HepG2 (cell line): ENCODE data around the gene IFIT1B. TPM values are rescaled to one million over a fixed set of nuclear protein-coding genes. Genes with fewer than 3 reads are reported as not detected.

Experiments
- ATAD3A ChIP-seq: sonication (generic); formaldehyde crosslinking; IDR thresholded peaks from 2 replicates; pipeline ENCODE4 v1.4.0; 2020; ENCODE audit warnings: missing genetic modification reagents
- ERF ChIP-seq: IDR thresholded peaks from 2 replicates; pipeline ENCODE4 v1.6.1; 2018; ENCODE audit warnings: missing biosample characterization, missing genetic modification reagents
- ETV5 ChIP-seq: IDR thresholded peaks from 2 replicates; pipeline ENCODE4 v1.6.1; 2018; ENCODE audit warnings: missing biosample characterization, missing genetic modification reagents, inconsistent platforms, borderline replicate concordance
- HMGXB4 ChIP-seq, 2 experiments: sonication (generic) in 1 of 2; formaldehyde crosslinking in 1 of 2; IDR thresholded peaks; 2 replicates each; pipeline versions ENCODE4 v1.4.0 to v1.6.1; 2018 to 2020; ENCODE audit warnings: missing genetic modification reagents in 2 of 2, borderline replicate concordance in 1 of 2, low read depth in 1 of 2, mild to moderate bottlenecking in 1 of 2, missing biosample characterization in 1 of 2
- LRRFIP1 ChIP-seq: sonication (generic); formaldehyde crosslinking; conservative IDR thresholded peaks from 2 replicates; pipeline ENCODE4 v1.4.0; 2020; ENCODE audit warnings: missing genetic modification reagents
- MIXL1 ChIP-seq: IDR thresholded peaks from 2 replicates; pipeline ENCODE4 v1.6.1; 2016
- MLLT10 ChIP-seq: sonication (generic); formaldehyde crosslinking; IDR thresholded peaks from 2 replicates; pipeline ENCODE4 v1.4.0; 2020; ENCODE audit warnings: missing genetic modification reagents
- MTA1 ChIP-seq: sonication (generic); formaldehyde crosslinking; IDR thresholded peaks from 2 replicates; pipeline ENCODE4 v1.4.0; 2020; ENCODE audit warnings: missing genetic modification reagents, mild to moderate bottlenecking, borderline replicate concordance
- RBFOX2 ChIP-seq: fragments of 200-400 bp; formaldehyde crosslinking; IDR thresholded peaks from 2 replicates; pipeline ENCODE4 v1.6.1; 2017; ENCODE audit warnings: low read depth, mild to moderate bottlenecking, low read length
- ZBTB7A ChIP-seq: sonication (generic); formaldehyde crosslinking; IDR thresholded peaks from 2 replicates; pipeline ENCODE4 v1.8.0; 2022; ENCODE audit warnings: mild to moderate bottlenecking, missing genetic modification reagents
- ZFP82 ChIP-seq: sonication (generic); formaldehyde crosslinking; IDR thresholded peaks from 2 replicates; pipeline ENCODE4 v1.5.1; 2020; ENCODE audit warnings: mild to moderate bottlenecking, missing genetic modification reagents, borderline replicate concordance
- ZNF138 ChIP-seq: sonication (generic); formaldehyde crosslinking; IDR thresholded peaks from 2 replicates; pipeline ENCODE4 v1.5.0; 2020; ENCODE audit warnings: mild to moderate bottlenecking, low read depth, missing genetic modification reagents
- ZNF607 ChIP-seq: sonication (generic); formaldehyde crosslinking; IDR thresholded peaks from 2 replicates; pipeline ENCODE4 v1.5.1; 2020; ENCODE audit warnings: missing genetic modification reagents, mild to moderate bottlenecking, borderline replicate concordance
- ZNF710 ChIP-seq: sonication (generic); formaldehyde crosslinking; IDR thresholded peaks from 2 replicates; pipeline ENCODE4 v1.5.0; 2020; ENCODE audit warnings: mild to moderate bottlenecking, missing genetic modification reagents, borderline replicate concordance
- ZNF720 ChIP-seq: sonication (generic); formaldehyde crosslinking; IDR thresholded peaks from 2 replicates; pipeline ENCODE4 v1.4.0; 2020; ENCODE audit warnings: missing genetic modification reagents
- ZSCAN20 ChIP-seq: sonication (generic); formaldehyde crosslinking; IDR thresholded peaks from 2 replicates; pipeline ENCODE4 v1.4.0; 2020; ENCODE audit warnings: missing genetic modification reagents, mild to moderate bottlenecking, borderline replicate concordance
- polyA plus RNA-seq, 8 experiments: library from polyadenylated mRNA; depleted of rRNA in 3 of 8; stranded (reverse) in 7 of 8; unstranded in 1 of 8; fragments of >200 nt; fragmentation: Illumina TruSeq in 4 of 8; extraction: Trizol in 4 of 8; gene quantifications; 2 replicates each; pipeline versions ENCODE4 v1.2.1 to v1.2.3, GENCODE V29; 2011 to 2016; ENCODE audit warnings: low read depth in 4 of 8, missing spikeins in 1 of 8, mixed read lengths in 1 of 8; ENCODE audit not compliant: insufficient read depth in 1 of 8
- total RNA-seq, 5 experiments: library from RNA; depleted of rRNA; stranded (reverse); fragments of >200 nt; fragmentation: Illumina TruSeq; extraction: Trizol; gene quantifications; 2 replicates each; pipeline ENCODE4 v1.2.3, GENCODE V29; 2016; ENCODE audit warnings: low read depth in 1 of 5
- TF ChIP-seq, protein P1 (sequence below): sonication (generic); formaldehyde crosslinking; IDR thresholded peaks from 2 replicates; pipeline ENCODE4 v1.4.0; 2020; ENCODE audit warnings: missing genetic modification reagents, borderline replicate concordance
- TF ChIP-seq, protein P2 (sequence below): IDR thresholded peaks from 2 replicates; pipeline ENCODE4 v1.6.1; 2018; ENCODE audit warnings: missing genetic modification reagents, mild to moderate bottlenecking, missing compliant biosample characterization

IFIT1B gene
- total and polyA plus RNA-seq, 2 of the 13 experiments (the other 11 are each of a cell fraction or from before 2014, with no cell fraction given) = not detected

GRCh38 chr10:89414879-89415821, 37.3 kb downstream of the IFIT1B start (continued):
- peak; percentile 50; the same call in 1 of the 2 replicates for TF ChIP-seq ERF (CRISPR knock-in tag)
- TF ChIP-seq ZFP82 = no peak
- TF ChIP-seq HMGXB4 (CRISPR knock-in tag; IDR thresholded peaks at IDR 0.05; ENCODE audit: borderline replicate concordance in 1 of 2, low read depth in 1 of 2) = peak; percentile 23 to 82; a peak in 2 of 4 replicates
- 0 out of 2 replicates have a peak, but pooled peaks have one; percentile 38 for TF ChIP-seq MTA1 (CRISPR knock-in tag)
- TF ChIP-seq, protein P1, sequence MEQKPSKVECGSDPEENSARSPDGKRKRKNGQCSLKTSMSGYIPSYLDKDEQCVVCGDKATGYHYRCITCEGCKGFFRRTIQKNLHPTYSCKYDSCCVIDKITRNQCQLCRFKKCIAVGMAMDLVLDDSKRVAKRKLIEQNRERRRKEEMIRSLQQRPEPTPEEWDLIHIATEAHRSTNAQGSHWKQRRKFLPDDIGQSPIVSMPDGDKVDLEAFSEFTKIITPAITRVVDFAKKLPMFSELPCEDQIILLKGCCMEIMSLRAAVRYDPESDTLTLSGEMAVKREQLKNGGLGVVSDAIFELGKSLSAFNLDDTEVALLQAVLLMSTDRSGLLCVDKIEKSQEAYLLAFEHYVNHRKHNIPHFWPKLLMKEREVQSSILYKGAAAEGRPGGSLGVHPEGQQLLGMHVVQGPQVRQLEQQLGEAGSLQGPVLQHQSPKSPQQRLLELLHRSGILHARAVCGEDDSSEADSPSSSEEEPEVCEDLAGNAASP (CRISPR knock-in tag) = no peak; the same call in 1 of the 2 replicates
- no peak for TF ChIP-seq ZBTB7A (CRISPR knock-in tag)
- TF ChIP-seq LRRFIP1 (CRISPR knock-in tag) = no peak
- 0 out of 2 replicates have a peak, but pooled peaks have one; percentile 6 for TF ChIP-seq ETV5 (CRISPR knock-in tag)
- no peak for TF ChIP-seq MIXL1 (CRISPR knock-in tag)
- no peak for TF ChIP-seq ZNF720 (CRISPR knock-in tag)
- TF ChIP-seq MLLT10 (CRISPR knock-in tag) = no peak
- peak; percentile 70 for TF ChIP-seq RBFOX2
- TF ChIP-seq ZNF138 (CRISPR knock-in tag) = no peak
- TF ChIP-seq, protein P2, sequence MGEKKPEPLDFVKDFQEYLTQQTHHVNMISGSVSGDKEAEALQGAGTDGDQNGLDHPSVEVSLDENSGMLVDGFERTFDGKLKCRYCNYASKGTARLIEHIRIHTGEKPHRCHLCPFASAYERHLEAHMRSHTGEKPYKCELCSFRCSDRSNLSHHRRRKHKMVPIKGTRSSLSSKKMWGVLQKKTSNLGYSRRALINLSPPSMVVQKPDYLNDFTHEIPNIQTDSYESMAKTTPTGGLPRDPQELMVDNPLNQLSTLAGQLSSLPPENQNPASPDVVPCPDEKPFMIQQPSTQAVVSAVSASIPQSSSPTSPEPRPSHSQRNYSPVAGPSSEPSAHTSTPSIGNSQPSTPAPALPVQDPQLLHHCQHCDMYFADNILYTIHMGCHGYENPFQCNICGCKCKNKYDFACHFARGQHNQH (CRISPR knock-in tag) = no peak
- TF ChIP-seq ZNF607 (CRISPR knock-in tag) = no peak
- TF ChIP-seq ATAD3A = no peak
- no peak; the same call in 1 of the 2 replicates for TF ChIP-seq ZSCAN20 (CRISPR knock-in tag)
- 0 out of 2 replicates have a peak, but pooled peaks have one; percentile 12 for TF ChIP-seq ZNF710
